GM12875 (cell line): Measurements from ENCODE around the gene SIM1.

Experiments used
- H3K4me3 ChIP-seq: one replicate; pipeline ENCODE4 v1.5.1; 2011; ENCODE audit warnings: low read depth, low read length, control low read depth
- CTCF ChIP-seq: IDR thresholded peaks from 2 replicates; pipeline ENCODE4 v1.5.1; 2011; ENCODE audit warnings: low read depth, mild to moderate bottlenecking, control low read depth, inconsistent platforms, low read length, moderate library complexity, borderline replicate concordance; ENCODE audit not compliant: insufficient read depth

SIM1 gene

GRCh38 chr6:100338090-100338489 lies 126.6 kb downstream of the SIM1 start:
- no peak overlapping the region for H3K4me3 ChIP-seq
- TF ChIP-seq CTCF: no peak

- TF ChIP-seq CTCF: no peak
Measured at GRCh38 chr6:100336876-100337275, 127.8 kb downstream of the SIM1 start.

DNA sequence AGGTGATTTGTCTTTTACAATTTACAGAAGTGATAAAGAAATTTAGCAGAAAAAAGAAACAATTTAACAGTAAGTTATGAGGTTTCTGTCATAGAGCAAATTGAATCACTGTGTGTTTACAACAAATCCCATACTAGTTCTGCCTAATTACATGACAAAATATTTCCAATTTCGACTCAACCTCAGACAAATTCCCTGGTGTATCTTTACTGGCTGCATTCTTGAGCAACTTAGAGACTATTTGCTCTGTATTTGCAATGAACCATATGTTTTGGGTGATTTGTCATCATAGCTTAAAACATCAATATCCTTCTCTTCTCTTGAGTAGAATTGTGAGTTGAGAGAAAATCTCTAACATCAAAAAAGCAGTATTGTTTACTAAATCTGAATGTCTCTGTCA lies 128.7 kb downstream of the SIM1 start:
- no peak overlapping the region for H3K4me3 ChIP-seq
- TF ChIP-seq CTCF: no peak

More at GRCh38 chr6:100336876-100337275, 127.8 kb downstream of the SIM1 start:
- no peak overlapping the region for H3K4me3 ChIP-seq
